Measurements from ENCODE around the gene CAPN14. TPM values are rescaled to one million over a fixed set of nuclear protein-coding genes. Genes with fewer than 3 reads are reported as not detected.

The CAPN14 gene
- total RNA-seq, 6 donors from 2014 or later = 0.11 to 1.0 (median 0.27) TPM

- Histone ChIP-seq H3K36me3 (no peaks in the 10 kb centered on the region), H3K27ac (no peak overlapping the region), H3K4me1 (no peaks in the 10 kb centered on the region), H3K9me3 (no peaks in the 10 kb centered on the region), H3K27me3 (no peaks in the 10 kb centered on the region), H3K4me3 (no peak overlapping the region)
- TF ChIP-seq POLR2A (IDR thresholded peaks at IDR 0.05) = no peak
- no peak for TF ChIP-seq EP300 (IDR thresholded peaks at IDR 0.05)
- no peak for TF ChIP-seq CTCF (IDR thresholded peaks at IDR 0.05)
- no peak for TF ChIP-seq POLR2AphosphoS5 (IDR thresholded peaks at IDR 0.05)
- 81 to 82% methylated on average over 6 of the region's 6 CpGs for WGBS, 2 donors
- ATAC-seq (ENCODE audit: low FRiP score in 2 of 2) = no peak
- no peak for DNase-seq
Observed at GRCh38 chr2:31125918-31126695, 91.2 kb downstream of the CAPN14 start.

- Histone ChIP-seq H3K27ac (no peak overlapping the region), H3K4me1 (no peaks in the 10 kb centered on the region), H3K36me3 (no peaks in the 10 kb centered on the region), H3K4me3 (no peak overlapping the region), H3K27me3 (no peaks in the 10 kb centered on the region), H3K9me3 (no peaks in the 10 kb centered on the region)
- 87 to 100% methylated on average over 3 to 4 of the region's 4 CpGs for WGBS, 2 donors
- TF ChIP-seq EP300 (IDR thresholded peaks at IDR 0.05) (no peak), CTCF (IDR thresholded peaks at IDR 0.05) (no peak), POLR2A (IDR thresholded peaks at IDR 0.05) (no peak), POLR2AphosphoS5 (IDR thresholded peaks at IDR 0.05) (no peak)
- ATAC-seq (ENCODE audit: low FRiP score in 2 of 2) (peak in 1 of 2 donors; percentile 16), DNase-seq (no peak)
Observed at GRCh38 chr2:31124904-31125303, 92.4 kb downstream of the CAPN14 start.

Small RNA genes within 50 kb of the gene (small RNA-seq; reads per million reads assigned to genes)
- 0 reads per million in 4 donors for gene RNA5SP90

Other genes starting within 250 kb of the CAPN14 start
- gene GALNT14, start 79.1 kb downstream of the CAPN14 start, total RNA-seq = 1 to 10 TPM in 4 of 6 donors, under 1 TPM in 1, not detected in 1; 0.98 to 2.6 (median 1.4) TPM
- 10 to 100 TPM in 1 of 6 donors, 1 to 10 TPM in 5; 3.7 to 12.5 (median 7.3) TPM for gene EHD3, start 16.6 kb upstream of the CAPN14 start, total RNA-seq
- 1 to 10 TPM in 2 of 6 donors, under 1 TPM in 3, not detected in 1; 0.30 to 2.9 (median 0.67) TPM for gene XDH, start 197.2 kb upstream of the CAPN14 start, total RNA-seq

Data from upper lobe of left lung (tissue), 6 donors.